HT1080 (cell line): ENCODE results near the gene MAPK8. TPM values are rescaled to one million over a fixed set of nuclear protein-coding genes. Genes with fewer than 3 reads are reported as not detected.

Source experiments
- DNase-seq: peaks from one replicate; pipeline ENCODE4 v3.0.0-alpha.2; 2015; ENCODE audit warnings: low read depth
- total RNA-seq: library from RNA; depleted of rRNA; stranded (reverse); fragments of >200 nt; shearing (Covaris generic); gene quantifications from 2 replicates; pipeline ENCODE4 v1.2.3, GENCODE V29; 2014; rRNA removed

Gene MAPK8
- total RNA-seq, 1 experiment from 2014 or later: 69.9 TPM

GRCh38 chr10:48472501-48473069 is 166.1 kb downstream of the MAPK8 start:
- no peak for DNase-seq

- no peak for DNase-seq
Measured at GRCh38 chr10:48473704-48474103, 167.2 kb downstream of the MAPK8 start.

- DNase-seq: no peak
Measured at GRCh38 chr10:48474765-48475365, 168.4 kb downstream of the MAPK8 start.

GRCh38 chr10:48475943-48476278 is 169.4 kb downstream of the MAPK8 start:
- no peak for DNase-seq

GRCh38 chr10:48476279-48476982 is 170.0 kb downstream of the MAPK8 start:
- DNase-seq: no peak

GRCh38 chr10:48477141-48477540 is 170.7 kb downstream of the MAPK8 start:
- DNase-seq: no peak

- no peak for DNase-seq
Measured at GRCh38 chr10:48477616-48478015, 171.1 kb downstream of the MAPK8 start.

- DNase-seq: no peak
Measured at GRCh38 chr10:48478469-48478868, 172.0 kb downstream of the MAPK8 start.

GRCh38 chr10:48478980-48479811 is 172.7 kb downstream of the MAPK8 start:
- no peak for DNase-seq

- no peak for DNase-seq
Measured at GRCh38 chr10:48480397-48481374, 174.2 kb downstream of the MAPK8 start.

- no peak for DNase-seq
Measured at GRCh38 chr10:48481385-48481784, 174.9 kb downstream of the MAPK8 start.

GRCh38 chr10:48482207-48482606 is 175.7 kb downstream of the MAPK8 start:
- DNase-seq: no peak

- DNase-seq: no peak
Measured at GRCh38 chr10:48484911-48485310, 178.4 kb downstream of the MAPK8 start.

- no peak for DNase-seq
Measured at GRCh38 chr10:48485711-48486110, 179.2 kb downstream of the MAPK8 start.

GRCh38 chr10:48487244-48487643 is 180.8 kb downstream of the MAPK8 start:
- no peak for DNase-seq

Other genes starting within 250 kb of the MAPK8 start
- not detected in 2 replicates for gene FRMPD2, start 32.0 kb upstream of the MAPK8 start, total RNA-seq